HepG2 (cell line): Measurements from ENCODE around the gene LAMB3.

ENCODE experiments used
- FOSL1 ChIP-seq: sonication (generic); formaldehyde crosslinking; IDR thresholded peaks from 2 replicates; pipeline ENCODE4 v1.9.0; 2021; ENCODE audit warnings: missing genetic modification reagents, borderline replicate concordance
- ZNF572 ChIP-seq: sonication (generic); formaldehyde crosslinking; IDR thresholded peaks from 2 replicates; pipeline ENCODE4 v1.5.1; 2020; ENCODE audit warnings: mild to moderate bottlenecking, missing genetic modification reagents
- ZNF839 ChIP-seq: sonication (generic); formaldehyde crosslinking; IDR thresholded peaks from 2 replicates; pipeline ENCODE4 v1.4.0; 2020; ENCODE audit warnings: missing genetic modification reagents, mild to moderate bottlenecking, borderline replicate concordance

DNA sequence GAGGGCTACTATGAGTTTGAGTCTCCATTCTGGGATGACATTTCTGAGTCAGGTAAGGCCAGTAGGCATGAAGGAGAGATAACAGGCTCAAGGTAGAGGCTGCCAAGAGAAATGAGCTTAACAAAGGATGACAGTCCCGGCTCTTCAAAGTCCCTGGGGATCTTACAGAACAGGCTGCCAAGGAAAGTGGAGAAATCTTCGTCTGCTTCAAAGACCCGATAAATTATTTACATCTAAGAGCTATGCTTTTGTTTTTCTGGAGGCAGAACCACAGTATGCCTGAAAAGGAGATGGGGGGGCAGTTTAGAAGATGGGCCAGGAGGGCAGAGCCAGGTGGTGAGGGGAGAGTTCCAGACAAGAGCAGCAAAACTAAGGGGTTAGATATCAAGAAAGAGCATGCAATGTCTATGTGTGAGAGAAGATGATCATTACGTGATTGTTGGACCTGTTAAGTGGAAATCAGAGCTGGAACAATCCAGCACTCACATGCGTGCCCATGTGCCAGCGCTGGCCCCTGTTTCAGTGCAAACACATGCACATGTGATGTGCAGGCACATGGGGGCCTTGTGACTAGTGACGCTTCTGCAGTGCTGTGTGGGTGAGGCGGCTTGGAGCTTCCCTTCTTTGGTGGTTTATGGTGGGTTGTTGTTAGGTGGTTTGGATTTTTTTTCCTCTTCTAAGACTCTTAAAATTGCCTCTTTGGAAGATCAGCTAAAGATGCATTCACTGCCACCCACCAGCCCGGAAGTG lies 43.0 kb downstream of the LAMB3 start:
- TF ChIP-seq ZNF839 (no peak), ZNF572 (no peak), FOSL1 (CRISPR knock-in tag) (no peak)
